ENCODE results near the gene PPP2R3B. TPM values are rescaled to one million over a fixed set of nuclear protein-coding genes. Genes with fewer than 3 reads are reported as not detected.
"Not testable (repeated sequence)": the region's sequence is repeated elsewhere in the genome, so short reads cannot be mapped to it uniquely, and the experiment has no call there.

The PPP2R3B gene
- total RNA-seq, 6 experiments from 2014 or later = 11.7 to 20.5 (median 13.9) TPM

- Mint-ChIP-seq H3K4me3 (no peak overlapping the region), H3K4me1 (ENCODE audit: low read depth) (no peaks in the 10 kb centered on the region), H3K36me3 (ENCODE audit: low read depth) (peaks cover 20% of the 10 kb centered on the region), H3K27me3 (ENCODE audit: insufficient read depth) (no peaks in the 10 kb centered on the region), H3K9me3 (no peaks in the 10 kb centered on the region), H3K27ac (no peak overlapping the region)
- DNase-seq = no peak
- no peak for TF ChIP-seq CTCF (IDR thresholded peaks at IDR 0.05)
Measured at GRCh38 chrX:310621-311155, 76.0 kb downstream of the PPP2R3B start.

GRCh38 chrX:308821-309520, 77.7 kb downstream of the PPP2R3B start:
- H3K4me1 Mint-ChIP-seq (ENCODE audit: low read depth) = no peaks in the 10 kb centered on the region
- H3K36me3 Mint-ChIP-seq (ENCODE audit: low read depth) = peaks cover 25% of the 10 kb centered on the region
- no peak overlapping the region for H3K4me3 Mint-ChIP-seq
- TF ChIP-seq CTCF (IDR thresholded peaks at IDR 0.05) = no peak
- 0 out of 2 replicates have a peak, but pooled peaks cover 2% of the 10 kb centered on the region for H3K27me3 Mint-ChIP-seq (ENCODE audit: insufficient read depth)
- no peak overlapping the region for H3K27ac Mint-ChIP-seq
- no peak for DNase-seq
- no peaks in the 10 kb centered on the region for H3K9me3 Mint-ChIP-seq

- Mint-ChIP-seq H3K9me3 (no peaks in the 10 kb centered on the region; the same call in 1 of the 2 replicates), H3K36me3 (ENCODE audit: low read depth) (peaks cover 24% of the 10 kb centered on the region), H3K4me1 (ENCODE audit: low read depth) (no peaks in the 10 kb centered on the region), H3K27me3 (ENCODE audit: insufficient read depth) (0 out of 2 replicates have a peak, but pooled peaks cover 2% of the 10 kb centered on the region), H3K4me3 (no peak overlapping the region), H3K27ac (no peak overlapping the region)
- DNase-seq = no peak
- TF ChIP-seq CTCF (IDR thresholded peaks at IDR 0.05) = no peak
Measured at GRCh38 chrX:307261-308111, 79.2 kb downstream of the PPP2R3B start.

- peaks cover 26% of the 10 kb centered on the region for H3K36me3 Mint-ChIP-seq (ENCODE audit: low read depth)
- H3K27ac Mint-ChIP-seq = not testable (repeated sequence)
Measured at GRCh38 chrX:306614-307251, 80.0 kb downstream of the PPP2R3B start.

GRCh38 chrX:305781-306613, 80.7 kb downstream of the PPP2R3B start:
- H3K4me1 Mint-ChIP-seq (ENCODE audit: low read depth); H3K9me3 Mint-ChIP-seq; H3K27me3 Mint-ChIP-seq (ENCODE audit: insufficient read depth); DNase-seq; H3K4me3 Mint-ChIP-seq; H3K27ac Mint-ChIP-seq: not testable (repeated sequence)
- peaks cover 28% of the 10 kb centered on the region for H3K36me3 Mint-ChIP-seq (ENCODE audit: low read depth)

More at GRCh38 chrX:306614-307251, 80.0 kb downstream of the PPP2R3B start:
- not testable (repeated sequence) for H3K4me1 Mint-ChIP-seq (ENCODE audit: low read depth); DNase-seq; H3K9me3 Mint-ChIP-seq; H3K27me3 Mint-ChIP-seq (ENCODE audit: insufficient read depth); H3K4me3 Mint-ChIP-seq

GRCh38 chrX:302975-303374, 83.7 kb downstream of the PPP2R3B start:
- Mint-ChIP-seq H3K4me3 (no peak overlapping the region), H3K27me3 (ENCODE audit: insufficient read depth) (peaks cover 2% of the 10 kb centered on the region; the same call in 1 of the 2 replicates), H3K36me3 (ENCODE audit: low read depth) (peaks cover 33% of the 10 kb centered on the region), H3K27ac (no peak overlapping the region), H3K4me1 (ENCODE audit: low read depth) (no peaks in the 10 kb centered on the region), H3K9me3 (no peaks in the 10 kb centered on the region; the same call in 1 of the 2 replicates)
- no peak for DNase-seq
- no peak for TF ChIP-seq CTCF (IDR thresholded peaks at IDR 0.05)
